Spleen (tissue), 11 donors: ENCODE data around the gene MBTPS1. TPM values are rescaled to one million over a fixed set of nuclear protein-coding genes. Genes with fewer than 3 reads are reported as not detected.

Experiments used
- DNase-seq: peaks from one replicate; pipeline ENCODE4 v3.0.0-alpha.2; 2020
- H3K27ac ChIP-seq, 8 donors: fragments of 200-600 bp; sonication (generic) in 7 of 8; 1 replicate in 4 of 8; 2 replicates in 4 of 8; pipeline versions ENCODE4 v1.5.0 to v1.8.0; 2016 to 2021; ENCODE audit warnings: inconsistent platforms in 4 of 8, mild to moderate bottlenecking in 4 of 8, moderate library complexity in 1 of 8
- H3K27me3 ChIP-seq, 7 donors: fragments of 200-600 bp; sonication (generic) in 6 of 7; replicated peaks in 1 of 7; 1 replicate in 4 of 7; 2 replicates in 3 of 7; pipeline versions ENCODE4 v1.5.0 to v1.8.0; 2016 to 2021; ENCODE audit warnings: inconsistent platforms in 3 of 7, mild to moderate bottlenecking in 1 of 7
- H3K36me3 ChIP-seq, 6 donors: fragments of 200-600 bp; sonication (generic) in 5 of 6; 1 replicate in 4 of 6; 2 replicates in 2 of 6; pipeline versions ENCODE4 v1.5.0 to v1.8.0; 2016 to 2021; ENCODE audit warnings: inconsistent platforms in 2 of 6
- H3K4me1 ChIP-seq, 6 donors: fragments of 200-600 bp; sonication (generic) in 5 of 6; 1 replicate in 3 of 6; 2 replicates in 3 of 6; pipeline versions ENCODE4 v1.5.0 to v1.8.0; 2016 to 2021; ENCODE audit warnings: inconsistent platforms in 3 of 6
- H3K4me3 ChIP-seq, 8 donors: fragments of 200-600 bp; sonication (generic) in 7 of 8; 1 replicate in 4 of 8; 2 replicates in 4 of 8; pipeline versions ENCODE4 v1.5.0 to v1.8.0; 2016 to 2021; ENCODE audit warnings: inconsistent platforms in 4 of 8, mild to moderate bottlenecking in 4 of 8, moderate library complexity in 2 of 8
- H3K9me3 ChIP-seq, 8 donors: fragments of 200-600 bp; sonication (generic) in 7 of 8; 1 replicate in 4 of 8; 2 replicates in 4 of 8; pipeline versions ENCODE4 v1.5.0 to v1.8.0; 2016 to 2021; ENCODE audit warnings: inconsistent platforms in 4 of 8
- POLR2A ChIP-seq, 3 donors: fragments of 450-650 bp; IDR thresholded peaks; one replicate each; pipeline ENCODE4 v1.5.1; 2017; ENCODE audit warnings: antibody characterized with exemption in 3 of 3, mild to moderate bottlenecking in 1 of 3
- POLR2AphosphoS5 ChIP-seq, 3 donors: sonication (generic); formaldehyde crosslinking; IDR thresholded peaks; one replicate each; pipeline ENCODE4 v1.5.1; 2017; ENCODE audit warnings: antibody characterized with exemption in 3 of 3
- WGBS, 5 donors: extraction: QIAGEN DNeasy Blood & Tissue Kit in 3 of 5; methylation state at CpG; one replicate each; pipeline versions ENCODE4 v1.1.5 to v1.1.7; 2013 to 2018; 5-methylcytosine and 5-hydroxymethylcytosine counted together
- intact Hi-C: fragments of 100-400 bp; cut with DNase I; formaldehyde crosslinking; loops from one replicate; pipeline ENCODE4 v1.15.0; 2023; ENCODE audit warnings: low total_unique reads
- polyA plus RNA-seq, 3 donors: library from polyadenylated mRNA; stranded (reverse); fragments of 200-250 nt; gene quantifications; one replicate each; pipeline ENCODE4 v1.2.1, GENCODE V29; 2013
- small RNA-seq, 4 donors: library from RNA; depleted of rRNA; stranded (forward); fragments of <200 nt; gene quantifications; one replicate each; pipeline ENCODE3, GENCODE V24; 2016
- total RNA-seq, 7 donors: library from RNA; depleted of rRNA in 3 of 7; stranded (reverse); fragments of >200 nt in 3 of 7; fragmentation: NEBNext Ultra II Directional in 4 of 7; extraction: Animal tissue kit (Norgen Biotek cat#: 25700) in 4 of 7; gene quantifications; one replicate each; pipeline versions ENCODE4 v1.1.0 to v1.2.1, GENCODE V29; 2016 to 2021
- TF ChIP-seq, protein P1 (sequence below), 11 experiments: fragments of 200-600 bp in 7 of 11; fragments of 450-650 bp in 4 of 11; sonication (generic) in 4 of 11; IDR thresholded peaks in 8 of 11; conservative IDR thresholded peaks in 3 of 11; 1 replicate in 7 of 11; 2 replicates in 4 of 11; pipeline versions ENCODE4 v1.4.0 to v1.8.0; 2016 to 2021; ENCODE audit warnings: antibody characterized with exemption in 11 of 11, inconsistent platforms in 4 of 11, mild to moderate bottlenecking in 1 of 11
- donor health status: healthy with polysubstance abuse.
- donor health status: DM: no; HTN: no; CAD: no; lungs with moderate emphysema.
- donor health status: DM: no; HTN: no; CAD: no.
- donor health status: Bipolar disorder and iron deficiency.
- donor health status: healthy.
- donor health status: DM: no; HTN: no; CAD: no.
- donor health status: DM: yes; HTN: yes; CAD: no.

MBTPS1 gene
- total and polyA plus RNA-seq, 10 donors: 34.5 to 121 (median 91.1) TPM

DNA sequence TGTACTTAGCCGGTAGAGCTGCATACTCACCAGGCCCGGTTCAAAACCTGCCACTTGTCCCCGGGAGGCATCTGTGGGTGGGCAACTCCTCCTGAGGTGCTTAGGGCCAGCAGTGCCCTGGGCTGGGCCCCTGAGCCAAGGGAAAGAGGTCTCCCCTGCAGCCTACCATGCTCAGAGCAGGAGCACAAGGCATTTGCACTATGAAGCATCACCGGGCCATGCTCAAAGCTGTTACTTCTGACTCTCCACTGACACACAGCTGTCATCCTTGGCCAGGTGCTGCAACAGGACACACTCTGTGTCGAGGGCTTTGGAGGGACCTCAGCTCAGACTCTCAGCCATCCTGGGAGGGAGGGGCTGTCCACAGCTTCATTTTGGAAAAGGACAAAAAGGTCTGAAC is 111.4 kb downstream of the MBTPS1 start:
- no peaks in the 10 kb centered on the region for H3K4me1 ChIP-seq
- 68 to 80% (median 77%) methylated on average over 3 to 5 of the region's 5 CpGs for WGBS, 5 donors
- intact Hi-C loops: no loop called here
- H3K27me3 ChIP-seq: peaks cover 0 to 68% (median 0%) of the 10 kb centered on the region in 7 donors
- no peak for DNase-seq
- no peak overlapping the region for H3K4me3 ChIP-seq
- no peaks in the 10 kb centered on the region for H3K9me3 ChIP-seq
- no peak overlapping the region for H3K27ac ChIP-seq
- no peaks in the 10 kb centered on the region for H3K36me3 ChIP-seq
- no peak for TF ChIP-seq POLR2AphosphoS5 (IDR thresholded peaks at IDR 0.05)
- TF ChIP-seq, protein P1, sequence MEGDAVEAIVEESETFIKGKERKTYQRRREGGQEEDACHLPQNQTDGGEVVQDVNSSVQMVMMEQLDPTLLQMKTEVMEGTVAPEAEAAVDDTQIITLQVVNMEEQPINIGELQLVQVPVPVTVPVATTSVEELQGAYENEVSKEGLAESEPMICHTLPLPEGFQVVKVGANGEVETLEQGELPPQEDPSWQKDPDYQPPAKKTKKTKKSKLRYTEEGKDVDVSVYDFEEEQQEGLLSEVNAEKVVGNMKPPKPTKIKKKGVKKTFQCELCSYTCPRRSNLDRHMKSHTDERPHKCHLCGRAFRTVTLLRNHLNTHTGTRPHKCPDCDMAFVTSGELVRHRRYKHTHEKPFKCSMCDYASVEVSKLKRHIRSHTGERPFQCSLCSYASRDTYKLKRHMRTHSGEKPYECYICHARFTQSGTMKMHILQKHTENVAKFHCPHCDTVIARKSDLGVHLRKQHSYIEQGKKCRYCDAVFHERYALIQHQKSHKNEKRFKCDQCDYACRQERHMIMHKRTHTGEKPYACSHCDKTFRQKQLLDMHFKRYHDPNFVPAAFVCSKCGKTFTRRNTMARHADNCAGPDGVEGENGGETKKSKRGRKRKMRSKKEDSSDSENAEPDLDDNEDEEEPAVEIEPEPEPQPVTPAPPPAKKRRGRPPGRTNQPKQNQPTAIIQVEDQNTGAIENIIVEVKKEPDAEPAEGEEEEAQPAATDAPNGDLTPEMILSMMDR (IDR thresholded peaks at IDR 0.05 in 8 of 11, conservative IDR thresholded peaks at IDR 0.05 in 3 of 11): no peak
- TF ChIP-seq POLR2A (IDR thresholded peaks at IDR 0.05): no peak

DNA sequence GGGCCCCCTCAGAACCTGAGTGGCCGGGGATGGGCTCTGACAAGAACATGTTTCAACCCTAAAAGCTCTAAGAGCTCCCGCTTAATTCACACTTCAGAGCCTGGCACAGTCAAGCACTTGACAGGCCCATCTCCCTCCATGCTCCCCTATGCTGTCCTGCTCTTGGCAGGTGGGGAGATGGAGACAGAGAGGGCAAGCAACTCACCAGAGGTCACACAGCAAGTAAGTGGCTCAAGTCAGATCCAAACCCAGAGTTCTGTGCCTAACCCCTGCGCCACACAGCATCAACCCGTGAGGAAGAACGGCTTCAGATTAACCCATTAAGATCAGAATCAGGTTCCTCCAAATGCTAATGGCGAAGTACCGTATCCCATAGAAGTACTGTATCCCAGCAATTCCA is 112.3 kb downstream of the MBTPS1 start:
- WGBS, 5 donors: 71 to 82% (median 79%) methylated on average over 7 of the region's 7 CpGs
- Histone ChIP-seq H3K9me3 (no peaks in the 10 kb centered on the region), H3K27me3 (peaks cover 0 to 72% (median 0%) of the 10 kb centered on the region in 7 donors), H3K4me3 (no peak overlapping the region), H3K4me1 (no peaks in the 10 kb centered on the region), H3K27ac (no peak overlapping the region), H3K36me3 (no peaks in the 10 kb centered on the region)
- no peak for DNase-seq
- TF ChIP-seq POLR2AphosphoS5 (IDR thresholded peaks at IDR 0.05): no peak
- TF ChIP-seq, protein P1 (IDR thresholded peaks at IDR 0.05 in 8 of 11, conservative IDR thresholded peaks at IDR 0.05 in 3 of 11): no peak
- no peak for TF ChIP-seq POLR2A (IDR thresholded peaks at IDR 0.05)
- intact Hi-C loops: no loop called here

Small RNA genes within 50 kb of the gene (small RNA-seq; reads per million reads assigned to genes)
- 0 reads per million in 4 donors for gene RNA5SP432

Other genes starting within 250 kb of the MBTPS1 start
- gene MLYCD, start 217.8 kb downstream of the MBTPS1 start, total RNA-seq: 10 to 100 TPM in 4 of 7 donors, 1 to 10 TPM in 3; 6.1 to 14.3 (median 10.1) TPM
- gene MLYCD, start 217.8 kb downstream of the MBTPS1 start, polyA plus RNA-seq: 1 to 10 TPM; 2.0 to 2.9 (median 2.1) TPM
- 10 to 100 TPM in 2 of 7 donors, 1 to 10 TPM in 5; 4.7 to 13.5 (median 9.5) TPM for gene OSGIN1, start 163.7 kb downstream of the MBTPS1 start, total RNA-seq
- gene OSGIN1, start 163.7 kb downstream of the MBTPS1 start, polyA plus RNA-seq: 10 to 100 TPM in 1 of 3 donors, 1 to 10 TPM in 2; 2.3 to 13.2 (median 6.1) TPM
- gene NECAB2, start 148.7 kb downstream of the MBTPS1 start, total RNA-seq: 1 to 10 TPM in 3 of 7 donors, under 1 TPM in 1, not detected in 3; 0.95 to 3.1 (median 1.6) TPM
- under 1 TPM in 2 of 3 donors, not detected in 1; 0.16 to 0.20 TPM for gene NECAB2, start 148.7 kb downstream of the MBTPS1 start, polyA plus RNA-seq
- not detected for gene SLC38A8, start 74.1 kb downstream of the MBTPS1 start, total RNA-seq
- under 1 TPM in 1 of 3 donors, not detected in 2; 0.37 TPM for gene SLC38A8, start 74.1 kb downstream of the MBTPS1 start, polyA plus RNA-seq
- gene HSDL1, start 28.2 kb upstream of the MBTPS1 start, total RNA-seq: 10 to 100 TPM; 18.3 to 29.0 (median 23.4) TPM
- gene HSDL1, start 28.2 kb upstream of the MBTPS1 start, polyA plus RNA-seq: 10 to 100 TPM; 10.1 to 15.7 (median 14.0) TPM
- gene DNAAF1, start 28.4 kb upstream of the MBTPS1 start, total RNA-seq: 1 to 10 TPM in 2 of 7 donors, under 1 TPM in 4, not detected in 1; 0.20 to 2.0 (median 0.79) TPM
- gene DNAAF1, start 28.4 kb upstream of the MBTPS1 start, polyA plus RNA-seq: 1 to 10 TPM; 1.3 to 4.3 (median 2.0) TPM
- gene TAF1C, start 70.1 kb upstream of the MBTPS1 start, total RNA-seq: 100 to 1,000 TPM in 2 of 7 donors, 10 to 100 TPM in 5; 60.3 to 133 (median 76.6) TPM
- 100 to 1,000 TPM in 1 of 3 donors, 10 to 100 TPM in 2; 31.4 to 125 (median 70.6) TPM for gene TAF1C, start 70.1 kb upstream of the MBTPS1 start, polyA plus RNA-seq
- gene ADAD2, start 74.2 kb upstream of the MBTPS1 start, total RNA-seq: 10 to 100 TPM in 1 of 7 donors, 1 to 10 TPM in 6; 2.8 to 24.1 (median 6.4) TPM
- 10 to 100 TPM in 2 of 3 donors, 1 to 10 TPM in 1; 2.5 to 86.5 (median 25.9) TPM for gene ADAD2, start 74.2 kb upstream of the MBTPS1 start, polyA plus RNA-seq
- not detected for gene KCNG4, start 123.1 kb upstream of the MBTPS1 start, total RNA-seq
- not detected for gene KCNG4, start 123.1 kb upstream of the MBTPS1 start, polyA plus RNA-seq
- 1 to 10 TPM; 1.6 to 6.6 (median 2.3) TPM for gene WFDC1, start 177.9 kb upstream of the MBTPS1 start, total RNA-seq
- gene WFDC1, start 177.9 kb upstream of the MBTPS1 start, polyA plus RNA-seq: 1 to 10 TPM; 1.8 to 2.2 (median 2.1) TPM